ENCODE measurements around the gene POLR2F.

GRCh38 chr22:37982938-37983859 lies 29.7 kb downstream of the POLR2F start:
- TF ChIP-seq ZNF274 (IDR thresholded peaks at IDR 0.05; ENCODE audit: low read depth, low read length): no peak
- TF ChIP-seq YY1 (IDR thresholded peaks at IDR 0.05; ENCODE audit: insufficient read depth, insufficient read length): no peak
- TF ChIP-seq SUZ12 (IDR thresholded peaks at IDR 0.05; ENCODE audit: extremely low read depth, insufficient read depth, insufficient read length): no peak
